ENCODE data around the gene APBA1.

DNA sequence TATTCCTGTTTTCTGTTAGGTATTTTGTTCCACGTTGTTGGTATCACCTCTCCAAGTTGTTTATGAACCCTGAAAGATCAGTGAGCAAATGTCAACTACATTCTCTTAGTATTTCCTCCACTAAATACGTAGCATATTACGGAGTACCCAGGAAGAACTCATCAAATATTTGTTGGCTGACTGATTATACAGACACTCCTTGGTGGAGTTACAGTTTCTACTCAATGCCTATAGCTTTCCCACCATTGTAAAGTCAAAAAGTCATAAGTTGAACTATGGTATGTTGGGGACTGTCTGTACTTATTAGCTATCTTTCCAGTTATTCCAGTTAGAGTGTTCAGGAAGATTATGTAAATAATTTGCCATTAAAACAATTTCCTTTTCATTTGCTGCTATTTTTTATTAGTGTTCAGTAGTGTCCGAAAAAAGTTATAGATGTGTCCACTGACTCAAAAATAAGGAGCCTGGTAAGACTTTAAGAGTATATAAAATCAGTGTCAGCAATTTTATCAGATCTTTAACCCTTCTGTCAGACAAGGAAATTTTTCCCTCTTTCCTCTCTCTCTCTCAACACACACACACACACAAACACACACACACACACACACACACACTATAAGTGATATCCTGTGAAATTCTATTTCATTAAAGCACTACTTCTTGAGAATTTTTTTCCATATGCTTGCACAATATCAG is 6.8 kb upstream of the APBA1 start:
- TF ChIP-seq TCF12 (IDR thresholded peaks at IDR 0.05; ENCODE audit: low read depth, low read length), result no peak
- TF ChIP-seq, protein P1, sequence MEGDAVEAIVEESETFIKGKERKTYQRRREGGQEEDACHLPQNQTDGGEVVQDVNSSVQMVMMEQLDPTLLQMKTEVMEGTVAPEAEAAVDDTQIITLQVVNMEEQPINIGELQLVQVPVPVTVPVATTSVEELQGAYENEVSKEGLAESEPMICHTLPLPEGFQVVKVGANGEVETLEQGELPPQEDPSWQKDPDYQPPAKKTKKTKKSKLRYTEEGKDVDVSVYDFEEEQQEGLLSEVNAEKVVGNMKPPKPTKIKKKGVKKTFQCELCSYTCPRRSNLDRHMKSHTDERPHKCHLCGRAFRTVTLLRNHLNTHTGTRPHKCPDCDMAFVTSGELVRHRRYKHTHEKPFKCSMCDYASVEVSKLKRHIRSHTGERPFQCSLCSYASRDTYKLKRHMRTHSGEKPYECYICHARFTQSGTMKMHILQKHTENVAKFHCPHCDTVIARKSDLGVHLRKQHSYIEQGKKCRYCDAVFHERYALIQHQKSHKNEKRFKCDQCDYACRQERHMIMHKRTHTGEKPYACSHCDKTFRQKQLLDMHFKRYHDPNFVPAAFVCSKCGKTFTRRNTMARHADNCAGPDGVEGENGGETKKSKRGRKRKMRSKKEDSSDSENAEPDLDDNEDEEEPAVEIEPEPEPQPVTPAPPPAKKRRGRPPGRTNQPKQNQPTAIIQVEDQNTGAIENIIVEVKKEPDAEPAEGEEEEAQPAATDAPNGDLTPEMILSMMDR (IDR thresholded peaks at IDR 0.05; ENCODE audit: control extremely low read depth in 1 of 3, insufficient read depth in 1 of 3, low read depth in 1 of 3, low read length in 3 of 3), result no peak
- no peak for TF ChIP-seq JUND (IDR thresholded peaks at IDR 0.05; ENCODE audit: low read length)
- TF ChIP-seq, protein P2, sequence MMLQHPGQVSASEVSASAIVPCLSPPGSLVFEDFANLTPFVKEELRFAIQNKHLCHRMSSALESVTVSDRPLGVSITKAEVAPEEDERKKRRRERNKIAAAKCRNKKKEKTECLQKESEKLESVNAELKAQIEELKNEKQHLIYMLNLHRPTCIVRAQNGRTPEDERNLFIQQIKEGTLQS (IDR thresholded peaks at IDR 0.05; ENCODE audit: insufficient read depth, low read depth, low read length), result no peak
- TF ChIP-seq POLR2A (IDR thresholded peaks at IDR 0.05; ENCODE audit: control extremely low read depth in 1 of 2, low read depth in 2 of 2, low read length in 2 of 2), result no peak
- no peak for TF ChIP-seq CTBP2 (IDR thresholded peaks at IDR 0.05; ENCODE audit: borderline replicate concordance, insufficient read depth, insufficient read length, low read length)
- no peak for TF ChIP-seq RBBP5 (IDR thresholded peaks at IDR 0.05; ENCODE audit: borderline replicate concordance, low read depth, low read length)
- no peak for TF ChIP-seq EZH2 (IDR thresholded peaks at IDR 0.05; ENCODE audit: low read depth, low read length, severe bottlenecking)
- no peak for TF ChIP-seq EGR1 (IDR thresholded peaks at IDR 0.05; ENCODE audit: borderline replicate concordance, low read depth, low read length)
- TF ChIP-seq SP1 (IDR thresholded peaks at IDR 0.05; ENCODE audit: low read depth, low read length), result no peak
- no peak for TF ChIP-seq KDM5A (IDR thresholded peaks at IDR 0.05; ENCODE audit: low read length)
- no peak for TF ChIP-seq TEAD4 (IDR thresholded peaks at IDR 0.05; ENCODE audit: low read depth, low read length)
- TF ChIP-seq GABPA (IDR thresholded peaks at IDR 0.05; ENCODE audit: borderline replicate concordance, insufficient read depth, low read length), result no peak

Measured in H1 (cell line).